Colonic mucosa (tissue), 4 donors: ENCODE results near the gene TMED4. TPM values are rescaled to one million over a fixed set of nuclear protein-coding genes. Genes with fewer than 3 reads are reported as not detected.
"Not testable (repeated sequence)": the region's sequence is repeated elsewhere in the genome, so short reads cannot be mapped to it uniquely, and the experiment has no call there.

Experiments
- DNase-seq: peaks from one replicate; pipeline ENCODE4 v3.0.0-alpha.2; 2020
- H3K27ac ChIP-seq: fragments of 200-600 bp; one replicate; pipeline ENCODE4 v1.8.0; 2021
- H3K27me3 ChIP-seq: fragments of 200-600 bp; one replicate; pipeline ENCODE4 v1.8.0; 2021
- H3K36me3 ChIP-seq: fragments of 200-600 bp; one replicate; pipeline ENCODE4 v1.8.0; 2021
- H3K4me1 ChIP-seq: fragments of 200-600 bp; one replicate; pipeline ENCODE4 v1.8.0; 2021; ENCODE audit warnings: mild to moderate bottlenecking
- H3K4me3 ChIP-seq: fragments of 200-600 bp; one replicate; pipeline ENCODE4 v1.8.0; 2021
- H3K9ac ChIP-seq, 2 donors: one replicate each; pipeline ENCODE4 v1.7.0; 2013; ENCODE audit warnings: control low read depth in 2 of 2, low read depth in 2 of 2, low read length in 2 of 2
- H3K9me3 ChIP-seq: fragments of 200-600 bp; one replicate; pipeline ENCODE4 v1.8.0; 2021
- intact Hi-C: fragments of 100-400 bp; cut with DNase I; formaldehyde crosslinking; loops from one replicate; pipeline ENCODE4 v1.14.1; 2022
- total RNA-seq, 2 donors: library from RNA; stranded (reverse); fragmentation: NEBNext Ultra II Directional in 1 of 2; extraction: Animal tissue kit (Norgen Biotek cat#: 25700) in 1 of 2; gene quantifications; one replicate each; pipeline ENCODE4 v1.2.1, GENCODE V29; 2021
- TF ChIP-seq, protein P1 (sequence below): fragments of 200-600 bp; IDR thresholded peaks from one replicate; pipeline ENCODE4 v1.8.0; 2022; ENCODE audit warnings: antibody characterized with exemption, mild to moderate bottlenecking
- donor health status: healthy.
- donor health status: DM: no; HTN: no; CAD: no.
- donor health status: DM: no; HTN: no; CAD: no.

The TMED4 gene
- total RNA-seq, 2 donors from 2014 or later, result 81.7 to 96.9 TPM

DNA sequence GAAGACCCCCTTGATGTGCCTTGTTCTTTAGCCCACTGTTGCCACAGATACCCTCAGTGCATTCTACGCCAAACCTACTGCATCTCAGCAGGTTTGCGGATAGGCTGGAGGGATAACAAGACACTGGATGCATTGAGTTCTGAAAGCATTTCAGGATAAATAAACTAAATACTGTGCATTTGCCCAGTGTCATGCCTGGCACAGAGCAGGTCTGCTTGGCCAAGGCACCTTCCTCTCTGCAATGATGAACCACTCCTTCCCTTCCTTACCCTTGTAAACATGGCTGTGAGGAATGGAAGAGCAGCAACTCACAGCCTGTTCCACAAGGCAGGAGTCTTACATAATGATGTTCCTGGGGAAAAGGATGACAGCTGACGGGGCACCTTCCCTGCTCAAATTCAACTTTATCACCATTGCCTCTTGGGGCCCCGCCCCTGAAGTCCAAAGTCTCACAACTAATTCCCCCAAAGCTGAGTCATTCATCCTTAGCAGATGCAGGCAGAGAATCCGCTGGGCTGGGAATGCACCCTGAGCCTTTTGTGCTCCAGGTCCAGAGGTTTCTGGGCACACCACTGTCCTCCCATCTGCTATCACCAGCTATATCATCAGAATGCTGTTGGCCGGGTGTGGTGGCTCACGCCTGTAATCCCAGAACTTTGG is 19.9 kb downstream of the TMED4 start:
- no peaks in the 10 kb centered on the region for H3K27me3 ChIP-seq
- intact Hi-C loops, result no loop called here
- H3K9me3 ChIP-seq, result no peaks in the 10 kb centered on the region
- TF ChIP-seq, protein P1, sequence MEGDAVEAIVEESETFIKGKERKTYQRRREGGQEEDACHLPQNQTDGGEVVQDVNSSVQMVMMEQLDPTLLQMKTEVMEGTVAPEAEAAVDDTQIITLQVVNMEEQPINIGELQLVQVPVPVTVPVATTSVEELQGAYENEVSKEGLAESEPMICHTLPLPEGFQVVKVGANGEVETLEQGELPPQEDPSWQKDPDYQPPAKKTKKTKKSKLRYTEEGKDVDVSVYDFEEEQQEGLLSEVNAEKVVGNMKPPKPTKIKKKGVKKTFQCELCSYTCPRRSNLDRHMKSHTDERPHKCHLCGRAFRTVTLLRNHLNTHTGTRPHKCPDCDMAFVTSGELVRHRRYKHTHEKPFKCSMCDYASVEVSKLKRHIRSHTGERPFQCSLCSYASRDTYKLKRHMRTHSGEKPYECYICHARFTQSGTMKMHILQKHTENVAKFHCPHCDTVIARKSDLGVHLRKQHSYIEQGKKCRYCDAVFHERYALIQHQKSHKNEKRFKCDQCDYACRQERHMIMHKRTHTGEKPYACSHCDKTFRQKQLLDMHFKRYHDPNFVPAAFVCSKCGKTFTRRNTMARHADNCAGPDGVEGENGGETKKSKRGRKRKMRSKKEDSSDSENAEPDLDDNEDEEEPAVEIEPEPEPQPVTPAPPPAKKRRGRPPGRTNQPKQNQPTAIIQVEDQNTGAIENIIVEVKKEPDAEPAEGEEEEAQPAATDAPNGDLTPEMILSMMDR, result no peak
- no peak overlapping the region for H3K4me3 ChIP-seq
- H3K4me1 ChIP-seq, result no peaks in the 10 kb centered on the region
- no peaks in the 10 kb centered on the region for H3K36me3 ChIP-seq
- DNase-seq, result peak; percentile 76
- no peak overlapping the region for H3K27ac ChIP-seq
- H3K9ac ChIP-seq, result no peak overlapping the region

DNA sequence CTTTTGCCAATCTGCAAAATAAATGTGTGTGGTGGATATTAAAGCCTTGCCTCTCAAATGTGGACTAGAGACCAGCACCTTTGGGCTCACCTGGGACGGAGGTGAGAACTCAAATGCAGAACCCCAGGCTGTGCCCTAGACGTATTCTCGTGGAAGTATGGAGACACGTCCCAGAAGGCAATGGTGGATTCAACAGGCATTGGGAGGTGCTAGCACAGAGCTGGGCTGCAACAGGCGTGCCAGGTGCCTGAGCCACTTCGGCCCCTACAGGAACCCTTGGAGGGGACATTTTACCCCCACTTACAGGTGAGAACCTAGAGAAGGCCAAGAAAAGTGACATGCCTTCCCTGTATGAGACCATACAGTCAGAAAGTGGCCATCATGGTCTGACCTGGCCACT is 20.6 kb downstream of the TMED4 start:
- Histone ChIP-seq H3K9ac (no peak overlapping the region), H3K4me1 (no peaks in the 10 kb centered on the region), H3K4me3 (no peak overlapping the region), H3K27ac (no peak overlapping the region), H3K9me3 (no peaks in the 10 kb centered on the region), H3K27me3 (no peaks in the 10 kb centered on the region), H3K36me3 (no peaks in the 10 kb centered on the region)
- TF ChIP-seq, protein P1, result no peak
- intact Hi-C loops, result no loop called here
- DNase-seq, result no peak

DNA sequence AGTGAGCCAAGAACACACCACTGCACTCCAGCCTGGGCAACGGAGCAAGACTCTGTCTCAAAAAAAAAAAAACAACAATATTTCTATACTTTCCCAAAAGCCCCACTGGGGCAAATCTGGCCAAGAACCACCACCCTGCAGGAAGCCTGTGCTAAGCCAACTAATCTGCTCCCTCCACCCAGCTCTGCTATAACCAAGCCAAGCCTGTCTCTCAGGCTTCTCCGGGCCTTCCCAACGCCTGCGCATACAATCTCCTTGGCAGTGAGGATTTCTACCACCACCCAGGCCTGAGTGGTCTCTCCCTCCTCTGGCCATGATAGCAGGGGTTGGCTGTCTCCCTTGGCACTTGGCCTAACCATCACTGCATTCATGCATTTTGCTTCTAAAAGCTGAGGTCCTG is 22.5 kb downstream of the TMED4 start:
- TF ChIP-seq, protein P1, result no peak
- Histone ChIP-seq H3K4me1 (no peaks in the 10 kb centered on the region), H3K9me3 (no peaks in the 10 kb centered on the region), H3K27ac (no peak overlapping the region), H3K36me3 (no peaks in the 10 kb centered on the region), H3K27me3 (no peaks in the 10 kb centered on the region), H3K4me3 (no peak overlapping the region), H3K9ac (no peak overlapping the region)
- intact Hi-C loops, result no loop called here
- DNase-seq, result no peak

DNA sequence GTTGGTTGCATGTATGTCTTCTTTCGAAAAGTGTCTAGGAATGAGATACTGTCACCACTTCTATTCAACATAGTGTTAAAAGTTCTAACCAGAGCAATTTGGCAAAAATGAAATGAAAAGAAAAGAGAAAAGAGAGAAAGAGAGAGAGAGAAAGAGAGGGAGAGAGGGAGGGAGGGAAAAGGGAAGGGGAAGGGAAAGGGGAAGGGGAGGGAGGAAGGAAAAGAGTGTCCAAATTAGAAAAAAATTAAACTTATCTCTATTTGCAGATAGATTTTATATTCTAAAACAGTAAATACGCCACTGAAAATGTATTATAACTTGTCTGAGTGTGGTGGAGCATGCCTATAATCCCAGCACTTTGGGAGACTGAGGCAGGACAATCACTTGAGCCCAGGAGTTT is 24.5 kb downstream of the TMED4 start:
- TF ChIP-seq, protein P1, result no peak
- H3K9me3 ChIP-seq, result no peaks in the 10 kb centered on the region
- intact Hi-C loops, result no loop called here
- no peaks in the 10 kb centered on the region for H3K36me3 ChIP-seq
- no peak overlapping the region for H3K4me3 ChIP-seq
- no peak for DNase-seq
- H3K27me3 ChIP-seq, result no peaks in the 10 kb centered on the region
- no peak overlapping the region for H3K9ac ChIP-seq
- no peak overlapping the region for H3K27ac ChIP-seq
- no peaks in the 10 kb centered on the region for H3K4me1 ChIP-seq

DNA sequence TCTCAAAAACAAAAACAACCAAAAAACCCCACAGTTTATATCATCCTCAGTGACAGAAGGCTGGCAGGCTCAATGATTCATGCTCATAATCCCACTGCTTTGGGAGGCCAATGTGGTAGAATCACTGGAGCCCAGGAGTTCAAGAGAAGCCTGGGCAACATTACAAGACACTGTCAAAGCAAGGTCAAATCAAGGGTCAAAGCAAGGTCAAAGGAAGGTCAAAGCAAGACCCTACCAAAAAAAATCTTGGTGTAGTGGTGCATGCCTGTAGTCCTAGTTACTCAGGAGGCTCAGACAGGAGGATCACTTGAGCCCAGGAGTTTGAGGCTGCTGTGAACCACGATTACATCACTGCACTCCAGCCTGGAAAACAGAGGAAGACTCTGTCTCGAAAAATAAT is 26.7 kb downstream of the TMED4 start:
- H3K27me3 ChIP-seq, result no peaks in the 10 kb centered on the region
- no peak overlapping the region for H3K4me3 ChIP-seq
- DNase-seq, result no peak
- H3K9ac ChIP-seq, result no peak overlapping the region
- no peaks in the 10 kb centered on the region for H3K36me3 ChIP-seq
- intact Hi-C loops, result no loop called here
- TF ChIP-seq, protein P1, result no peak
- H3K27ac ChIP-seq, result no peak overlapping the region
- no peaks in the 10 kb centered on the region for H3K4me1 ChIP-seq
- H3K9me3 ChIP-seq, result no peaks in the 10 kb centered on the region

DNA sequence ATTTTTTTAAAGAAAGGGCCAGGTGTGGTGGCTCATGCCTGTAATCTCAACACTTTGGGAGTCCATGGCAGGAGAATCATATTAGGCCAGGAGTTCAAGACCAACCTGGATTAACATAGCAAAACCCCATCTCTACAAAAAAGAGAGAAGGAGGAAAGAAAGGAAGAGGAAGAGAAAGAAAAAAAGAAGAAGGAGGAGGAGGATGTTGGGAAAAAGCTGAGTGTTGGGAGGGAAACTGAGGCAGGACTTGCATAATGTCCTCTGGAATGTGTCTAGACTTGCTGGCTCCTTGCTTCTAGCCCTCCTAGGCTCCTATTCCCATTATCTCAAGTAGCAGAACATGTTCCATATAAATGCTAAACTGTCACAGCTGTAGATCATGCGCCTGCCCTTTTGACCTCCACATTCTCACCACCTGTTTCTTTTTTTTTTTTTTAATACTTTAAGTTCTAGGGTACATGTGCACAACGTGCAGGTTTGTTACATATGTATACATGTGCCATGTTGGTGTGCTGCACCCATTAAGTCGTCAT is 29.5 kb downstream of the TMED4 start:
- H3K4me1 ChIP-seq, H3K9me3 ChIP-seq, H3K9ac ChIP-seq, H3K27me3 ChIP-seq, H3K36me3 ChIP-seq, H3K4me3 ChIP-seq, DNase-seq, intact Hi-C loops, H3K27ac ChIP-seq: not testable (repeated sequence)
